Skin of body (tissue), 2 donors: ENCODE data around the gene SLC4A5. TPM values are rescaled to one million over a fixed set of nuclear protein-coding genes. Genes with fewer than 3 reads are reported as not detected.
A peak's percentile ranks its signal among the peaks of the same experiment; 100 is the strongest.
"Not testable (repeated sequence)": the region's sequence is repeated elsewhere in the genome, so short reads cannot be mapped to it uniquely, and the experiment has no call there.

Experiments
- DNase-seq: peaks from one replicate; lab custom pipeline; 2025; lab: John Stamatoyannopoulos, UW
- total RNA-seq: library from RNA; depleted of rRNA; stranded (reverse); fragments of >200 nt; gene quantifications from one replicate; pipeline ENCODE4 v1.2.3, GENCODE V29; 2014

SLC4A5 gene
- total RNA-seq, 1 donor from 2014 or later = 2.1 TPM

DNA sequence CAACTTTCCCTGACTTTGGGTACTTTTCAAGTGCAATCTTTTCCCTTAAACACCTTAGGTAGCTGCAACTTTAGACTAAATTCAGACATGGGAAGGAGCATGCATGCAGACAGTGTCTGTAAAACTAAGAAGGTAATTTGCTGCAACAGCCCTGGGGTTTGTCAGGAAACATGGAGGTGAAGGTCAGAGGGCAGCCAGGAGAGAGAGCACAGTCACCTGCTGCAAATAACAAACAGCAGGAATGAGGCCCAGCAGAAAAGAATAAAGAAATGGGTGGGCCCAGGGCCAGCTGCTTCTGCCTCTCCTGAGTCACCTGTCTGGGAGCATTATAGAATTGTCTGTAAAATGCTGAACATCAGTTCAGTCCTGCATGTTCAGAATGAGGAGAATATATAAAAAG, 109.6 kb downstream of the SLC4A5 start:
- no peak for DNase-seq

GRCh38 chr2:74232426-74232825, 110.8 kb downstream of the SLC4A5 start:
- DNase-seq = no peak

DNA sequence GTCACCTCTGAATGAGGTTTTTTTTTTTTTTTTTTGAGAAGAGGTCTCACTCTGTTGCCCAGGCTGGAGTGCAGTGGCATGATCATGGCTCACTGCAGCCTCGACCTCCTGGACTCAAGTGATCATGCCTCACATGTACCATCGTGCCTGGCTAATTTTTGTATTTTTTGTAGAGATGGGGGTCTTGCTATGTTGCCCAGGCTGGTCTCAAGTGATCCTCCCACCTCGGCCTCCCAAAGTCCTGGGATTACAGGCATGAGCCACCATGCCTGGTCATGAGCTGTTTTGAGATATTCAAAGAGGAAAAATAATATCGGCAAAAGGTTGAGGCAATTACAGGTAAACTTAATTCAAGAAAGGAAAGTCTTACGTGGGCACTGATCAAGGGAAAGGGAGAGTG, 113.4 kb downstream of the SLC4A5 start:
- DNase-seq = not testable (repeated sequence)

DNA sequence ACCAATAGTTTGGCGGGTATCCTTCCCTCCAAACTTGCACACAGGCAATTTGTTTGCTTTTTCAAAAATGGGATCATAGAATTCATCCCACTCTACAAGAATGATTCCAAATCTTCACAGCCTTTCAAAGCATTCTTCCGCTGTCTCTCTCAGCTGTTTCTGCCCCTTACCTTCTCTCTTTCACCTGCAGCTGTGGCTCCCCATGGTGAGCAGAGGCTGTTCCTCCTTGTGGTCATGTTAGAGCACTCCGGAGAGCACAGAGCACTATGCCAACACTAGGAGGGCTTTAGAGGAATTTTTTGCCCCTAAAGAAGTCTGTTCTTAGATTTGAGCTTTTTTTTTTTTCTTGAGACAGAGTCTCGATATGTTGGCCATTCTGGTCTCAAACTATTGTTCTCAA, 114.4 kb downstream of the SLC4A5 start:
- no peak for DNase-seq

DNA sequence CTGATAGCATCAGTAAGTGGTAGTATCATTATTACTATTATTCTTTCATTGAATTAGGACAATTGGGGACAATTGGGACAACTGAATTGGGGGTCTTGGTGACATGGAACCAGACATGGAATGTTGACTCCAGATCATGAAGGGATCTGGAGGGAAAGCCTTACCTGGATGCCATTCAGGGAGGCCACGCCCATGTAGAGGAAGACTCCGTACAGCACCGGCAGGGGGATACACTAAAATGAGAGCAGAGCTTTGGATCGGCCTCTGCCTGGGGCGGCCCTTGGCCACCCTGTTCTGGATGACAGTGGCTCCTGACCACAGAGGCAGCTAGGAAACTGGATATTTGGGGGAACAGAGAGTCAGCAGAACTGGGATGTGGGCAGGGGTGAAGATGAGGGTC, 115.6 kb downstream of the SLC4A5 start:
- no peak for DNase-seq

GRCh38 chr2:74226648-74227213, 116.5 kb downstream of the SLC4A5 start:
- no peak for DNase-seq

- DNase-seq = no peak
Measured at GRCh38 chr2:74225698-74226459, 117.3 kb downstream of the SLC4A5 start.

GRCh38 chr2:74223941-74224770, 119.1 kb downstream of the SLC4A5 start:
- DNase-seq = no peak

DNA sequence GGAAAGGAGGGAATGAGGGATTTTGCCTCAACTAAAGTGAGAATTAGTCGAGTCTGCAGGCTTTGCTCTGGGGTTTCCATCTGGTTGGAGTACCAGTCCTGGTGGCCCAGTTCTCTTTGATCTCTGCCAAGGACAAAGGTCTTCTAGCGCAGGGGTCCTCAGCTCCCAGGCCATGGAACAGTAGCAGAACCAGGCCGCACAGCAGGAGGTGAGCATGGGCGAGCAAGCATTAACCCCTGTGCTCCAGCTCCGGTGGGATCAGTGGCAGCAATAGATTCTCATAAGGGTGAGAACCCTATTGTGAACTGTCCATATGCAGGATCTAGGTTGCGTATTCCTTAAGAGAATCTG, 120.9 kb downstream of the SLC4A5 start:
- DNase-seq = no peak

- no peak for DNase-seq
Measured at GRCh38 chr2:74221604-74222299, 121.5 kb downstream of the SLC4A5 start.

DNA sequence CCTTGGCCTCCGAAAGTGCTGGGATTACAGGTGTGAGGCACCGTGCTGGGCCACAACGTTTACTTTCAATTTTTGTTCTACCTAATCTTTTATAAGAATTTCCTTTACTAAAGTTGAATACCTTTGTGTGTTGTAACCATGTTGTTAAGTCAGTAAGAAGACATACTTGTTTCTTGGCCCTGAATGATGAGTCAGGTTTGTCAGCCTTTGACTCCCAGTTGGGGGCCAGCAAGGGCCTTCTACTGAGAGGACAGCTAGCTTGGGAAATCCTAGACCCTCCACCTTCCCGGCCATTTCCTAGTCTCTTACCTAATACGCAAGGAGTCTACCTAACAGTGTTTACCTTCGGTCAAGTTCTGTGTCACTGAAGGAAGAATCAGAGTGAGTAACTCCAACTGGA, 122.1 kb downstream of the SLC4A5 start:
- DNase-seq = no peak

- no peak for DNase-seq
Measured at GRCh38 chr2:74219846-74220486, 123.2 kb downstream of the SLC4A5 start.

DNA sequence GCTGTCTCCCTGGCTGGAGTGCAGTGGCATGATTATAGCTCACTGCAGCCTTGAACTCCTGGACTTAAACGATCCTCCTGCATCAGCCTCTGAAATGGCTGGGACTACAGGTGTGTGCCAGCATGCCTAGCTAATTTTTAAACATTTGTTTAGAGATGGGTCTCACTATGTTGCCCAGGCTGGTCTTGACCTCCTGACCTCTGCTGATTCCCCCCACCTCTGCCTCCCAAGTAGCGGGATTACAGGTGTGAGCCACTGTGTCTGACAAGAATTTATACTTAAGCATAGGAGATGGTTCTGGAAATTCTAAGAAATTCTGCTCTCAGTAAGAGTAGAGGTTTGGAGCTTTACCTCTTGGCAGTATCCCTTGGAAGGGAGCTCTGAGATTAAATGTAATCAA, 126.6 kb downstream of the SLC4A5 start:
- DNase-seq = no peak

DNA sequence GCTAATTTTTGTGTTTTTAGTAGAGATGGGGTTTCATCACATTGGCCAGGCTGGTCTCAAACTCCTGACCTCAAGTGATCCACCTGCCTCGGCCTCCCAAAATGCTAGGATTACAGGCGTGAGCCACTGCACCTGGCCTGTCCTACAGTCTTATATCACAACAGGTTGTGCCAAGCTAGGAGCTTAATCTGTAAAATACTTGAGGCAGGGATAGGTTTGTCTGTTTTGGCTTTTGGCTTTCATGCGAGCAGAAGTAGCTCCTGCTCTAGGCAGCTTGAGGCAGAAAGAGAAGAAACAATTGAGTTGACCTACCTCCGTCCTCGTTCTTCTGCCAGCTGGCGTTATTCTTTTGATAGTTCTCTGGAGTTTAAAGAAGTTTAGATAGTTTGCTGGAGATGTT, 127.4 kb downstream of the SLC4A5 start:
- not testable (repeated sequence) for DNase-seq

DNA sequence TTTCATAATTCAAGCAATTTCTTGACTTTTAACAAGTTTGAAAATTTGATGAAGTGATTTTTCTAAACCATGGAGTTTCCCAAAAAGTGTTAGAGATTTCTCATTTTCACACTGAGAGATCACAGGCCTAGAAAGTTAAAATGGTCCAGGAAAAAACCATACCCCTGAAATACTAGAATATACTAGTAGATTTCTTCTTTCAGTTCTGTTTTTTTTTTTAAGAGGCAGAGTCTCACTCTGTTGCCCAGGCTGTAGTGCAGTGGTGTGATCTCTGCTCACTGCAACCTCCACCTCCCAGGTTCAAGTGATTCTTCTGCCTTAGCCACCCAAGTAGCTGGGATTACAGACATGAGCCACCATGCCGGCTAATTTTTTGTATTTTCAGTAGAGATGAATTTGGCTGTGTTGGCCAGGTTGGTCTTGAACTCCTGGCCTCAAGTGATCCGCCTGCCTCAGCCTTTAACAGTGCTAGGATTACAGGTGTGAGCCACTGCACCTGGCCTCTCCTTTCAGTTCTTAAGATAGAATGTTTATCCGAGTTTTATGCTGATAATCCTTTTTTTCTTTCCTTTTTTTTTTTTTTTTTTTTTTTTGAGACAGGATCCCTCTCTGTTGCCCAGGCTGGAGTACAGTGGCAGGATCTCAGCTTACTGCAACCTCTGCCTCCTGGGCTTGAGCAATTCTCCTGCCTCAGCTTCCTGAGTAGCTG, 130.4 kb downstream of the SLC4A5 start:
- no peak for DNase-seq

DNA sequence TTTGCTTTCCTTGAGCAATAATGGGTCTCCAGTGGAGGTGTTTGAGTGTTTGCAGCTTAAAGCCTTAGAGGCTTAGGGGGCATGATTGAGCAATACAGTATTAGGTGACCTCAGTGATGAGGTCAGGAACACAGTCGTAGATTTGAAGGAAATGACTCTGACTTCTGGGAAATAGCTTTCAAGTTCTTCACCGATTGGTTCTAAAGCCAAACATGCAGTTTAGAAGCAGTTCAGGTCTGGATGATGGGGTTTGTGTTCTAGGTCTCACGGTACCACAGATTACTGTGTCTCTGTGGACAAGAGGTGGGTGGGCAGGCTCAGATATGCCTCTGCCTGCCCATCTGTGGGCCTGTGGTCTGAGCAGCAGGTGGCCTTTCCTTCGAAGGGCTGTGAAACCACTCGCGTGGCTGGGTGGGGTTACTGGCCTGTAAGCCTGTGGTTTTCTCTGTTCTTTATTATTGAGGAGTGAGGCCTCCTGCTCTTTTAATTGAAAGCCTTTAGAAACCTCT, 137.0 kb downstream of the SLC4A5 start:
- no peak for DNase-seq

DNA sequence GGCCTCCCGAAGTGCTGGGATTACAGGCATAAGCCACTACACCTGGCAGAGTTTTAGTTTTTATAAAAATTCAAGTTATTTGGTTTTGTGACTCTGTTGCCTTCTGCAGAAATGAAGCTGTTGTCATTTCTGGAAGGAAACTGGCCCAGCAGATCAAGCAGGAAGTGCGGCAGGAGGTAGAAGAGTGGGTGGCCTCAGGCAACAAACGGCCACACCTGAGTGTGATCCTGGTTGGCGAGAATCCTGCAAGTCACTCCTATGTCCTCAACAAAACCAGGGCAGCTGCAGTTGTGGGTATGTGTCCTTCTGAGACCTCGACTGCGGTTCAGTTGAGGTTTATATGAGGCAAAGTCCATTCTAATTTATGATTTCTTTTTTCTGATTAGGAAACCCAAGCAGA, 137.6 kb downstream of the SLC4A5 start:
- no peak for DNase-seq

GRCh38 chr2:74205113-74205512, 138.1 kb downstream of the SLC4A5 start:
- DNase-seq = no peak

- DNase-seq = no peak
Measured at GRCh38 chr2:74204436-74204835, 138.8 kb downstream of the SLC4A5 start.

DNA sequence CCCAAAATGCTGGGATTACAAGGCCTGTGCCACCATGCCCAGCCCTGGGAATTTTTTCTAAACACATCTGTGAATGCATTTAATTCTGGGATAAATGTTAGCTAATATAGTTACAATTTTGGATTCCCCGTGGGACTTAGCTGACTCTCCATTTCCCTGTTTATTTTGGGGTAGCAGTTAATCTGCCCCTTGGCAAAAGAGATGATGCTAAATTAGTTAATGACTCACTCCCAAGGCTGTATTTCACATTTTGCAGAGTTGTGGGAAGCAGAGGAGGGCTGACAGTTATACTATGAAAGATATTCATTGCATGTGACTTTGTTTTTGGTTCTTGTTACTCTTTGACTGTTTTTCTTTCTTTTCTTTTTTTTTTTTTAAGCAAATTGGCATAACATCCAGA, 141.6 kb downstream of the SLC4A5 start:
- peak; percentile 60 for DNase-seq

- no peak for DNase-seq
Measured at GRCh38 chr2:74201196-74201595, 142.0 kb downstream of the SLC4A5 start.
